DMS79 treated with DMSO at 0.1 percent for 48 hours (cell line): ENCODE measurements around the gene POU2F3.

Experiments
- DNase-seq: peaks from one replicate; lab custom pipeline; 2025; lab: John Stamatoyannopoulos, UW

Gene POU2F3

GRCh38 chr11:120239713-120240640 lies at the start of gene POU2F3:
POU2F3 (plus strand) TSS chr11:120240140; CDS start chr11:120240344, 204 bp downstream.
- peak; percentile 70 for DNase-seq

GRCh38 chr11:120191058-120191457 lies 48.9 kb upstream of the POU2F3 start:
- DNase-seq = no peak

- peak; percentile 56 for DNase-seq
Measured at GRCh38 chr11:120192831-120193625, 46.9 kb upstream of the POU2F3 start.

GRCh38 chr11:120194166-120194565 lies 45.8 kb upstream of the POU2F3 start:
- no peak for DNase-seq

GRCh38 chr11:120195601-120196320 lies 44.2 kb upstream of the POU2F3 start:
- no peak for DNase-seq

- DNase-seq = no peak
Measured at GRCh38 chr11:120196826-120197225, 43.1 kb upstream of the POU2F3 start.

GRCh38 chr11:120197251-120197891 lies 42.6 kb upstream of the POU2F3 start:
- DNase-seq = no peak

GRCh38 chr11:120197977-120198376 lies 42.0 kb upstream of the POU2F3 start:
- no peak for DNase-seq

GRCh38 chr11:120198403-120198786 lies 41.5 kb upstream of the POU2F3 start:
- no peak for DNase-seq

- no peak for DNase-seq
Measured at GRCh38 chr11:120198787-120199469, 41.0 kb upstream of the POU2F3 start.

- no peak for DNase-seq
Measured at GRCh38 chr11:120199613-120200012, 40.3 kb upstream of the POU2F3 start.

GRCh38 chr11:120200677-120201076 lies 39.3 kb upstream of the POU2F3 start:
- DNase-seq = no peak

- no peak for DNase-seq
Measured at GRCh38 chr11:120201653-120202052, 38.3 kb upstream of the POU2F3 start.

GRCh38 chr11:120203626-120204025 lies 36.3 kb upstream of the POU2F3 start:
- DNase-seq = no peak

- peak; percentile 20 for DNase-seq
Measured at GRCh38 chr11:120205596-120206161, 34.3 kb upstream of the POU2F3 start.

- no peak for DNase-seq
Measured at GRCh38 chr11:120207512-120207911, 32.4 kb upstream of the POU2F3 start.

GRCh38 chr11:120208001-120208441 lies 31.9 kb upstream of the POU2F3 start:
- no peak for DNase-seq

- no peak for DNase-seq
Measured at GRCh38 chr11:120208777-120209176, 31.2 kb upstream of the POU2F3 start.

GRCh38 chr11:120209746-120210625 lies 30.0 kb upstream of the POU2F3 start:
- no peak for DNase-seq
